ENCODE results near the gene EXOSC3. TPM values are rescaled to one million over a fixed set of nuclear protein-coding genes. Genes with fewer than 3 reads are reported as not detected.

EXOSC3 gene
- total and polyA plus RNA-seq, 2 donors (not counting 3 experiments of a cell fraction or from before 2014, with no cell fraction given), result 25.0 to 38.0 TPM

DNA sequence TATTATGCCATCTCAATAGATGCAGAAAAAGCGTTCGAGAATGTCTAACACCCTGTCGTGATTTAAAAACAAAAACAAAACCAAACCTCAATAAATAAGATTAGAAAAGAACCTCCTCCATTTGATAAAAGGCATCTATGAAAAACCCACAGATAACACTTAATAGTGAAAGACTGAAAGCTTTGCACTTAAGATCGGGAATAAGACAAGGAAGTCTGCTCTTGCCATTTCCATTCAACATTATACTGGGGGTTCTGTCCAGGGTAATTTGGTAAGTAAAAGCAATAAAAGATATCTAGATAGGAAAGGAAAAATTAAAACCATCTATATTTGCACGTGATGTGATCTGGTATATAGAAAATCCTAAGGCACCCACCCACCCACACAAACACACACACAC lies 7.3 kb upstream of the EXOSC3 start:
- no peak overlapping the region for H2AFZ ChIP-seq (ENCODE audit: low read depth, low read length)
- H3K79me2 ChIP-seq (ENCODE audit: control insufficient read depth, insufficient read depth, low read length), result no peaks in the 10 kb centered on the region
- H4K20me1 ChIP-seq (replicated peaks; ENCODE audit: control insufficient read depth, extremely low read depth, insufficient read depth, low read length), result no peaks in the 10 kb centered on the region
- no TSS peak for BruUV-seq (replicated peaks)
- H3K9me3 ChIP-seq (replicated peaks; ENCODE audit: control insufficient read depth, insufficient read depth, low read length), result no peaks in the 10 kb centered on the region
- no peaks in the 10 kb centered on the region for H3K36me3 ChIP-seq (ENCODE audit: control insufficient read depth in 2 of 2, extremely low read depth in 1 of 2, insufficient read depth in 2 of 2, low read length in 2 of 2)
- TF ChIP-seq FOS (IDR thresholded peaks at IDR 0.05; ENCODE audit: borderline replicate concordance, insufficient read depth, low read length) (no peak), MYC (IDR thresholded peaks at IDR 0.05; ENCODE audit: low read depth, low read length) (no peak), GATA2 (IDR thresholded peaks at IDR 0.05; ENCODE audit: insufficient read depth, insufficient read length, low read depth, low read length) (no peak), POLR2AphosphoS5 (IDR thresholded peaks at IDR 0.05; ENCODE audit: insufficient read depth, low read depth, low read length) (no peak), JUN (IDR thresholded peaks at IDR 0.05; ENCODE audit: borderline replicate concordance, insufficient read depth, insufficient read length, low read depth) (no peak), POLR2A (IDR thresholded peaks at IDR 0.05; ENCODE audit: low read depth, low read length) (no peak), EZH2 (IDR thresholded peaks at IDR 0.05; ENCODE audit: borderline replicate concordance, low read depth, low read length, severe bottlenecking) (no peak)
- TF ChIP-seq, protein P1, sequence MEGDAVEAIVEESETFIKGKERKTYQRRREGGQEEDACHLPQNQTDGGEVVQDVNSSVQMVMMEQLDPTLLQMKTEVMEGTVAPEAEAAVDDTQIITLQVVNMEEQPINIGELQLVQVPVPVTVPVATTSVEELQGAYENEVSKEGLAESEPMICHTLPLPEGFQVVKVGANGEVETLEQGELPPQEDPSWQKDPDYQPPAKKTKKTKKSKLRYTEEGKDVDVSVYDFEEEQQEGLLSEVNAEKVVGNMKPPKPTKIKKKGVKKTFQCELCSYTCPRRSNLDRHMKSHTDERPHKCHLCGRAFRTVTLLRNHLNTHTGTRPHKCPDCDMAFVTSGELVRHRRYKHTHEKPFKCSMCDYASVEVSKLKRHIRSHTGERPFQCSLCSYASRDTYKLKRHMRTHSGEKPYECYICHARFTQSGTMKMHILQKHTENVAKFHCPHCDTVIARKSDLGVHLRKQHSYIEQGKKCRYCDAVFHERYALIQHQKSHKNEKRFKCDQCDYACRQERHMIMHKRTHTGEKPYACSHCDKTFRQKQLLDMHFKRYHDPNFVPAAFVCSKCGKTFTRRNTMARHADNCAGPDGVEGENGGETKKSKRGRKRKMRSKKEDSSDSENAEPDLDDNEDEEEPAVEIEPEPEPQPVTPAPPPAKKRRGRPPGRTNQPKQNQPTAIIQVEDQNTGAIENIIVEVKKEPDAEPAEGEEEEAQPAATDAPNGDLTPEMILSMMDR (IDR thresholded peaks at IDR 0.05; ENCODE audit: extremely low read depth in 1 of 2, insufficient read depth in 1 of 2, low read depth in 1 of 2, low read length in 2 of 2), result no peak
- TF ChIP-seq, protein P2, sequence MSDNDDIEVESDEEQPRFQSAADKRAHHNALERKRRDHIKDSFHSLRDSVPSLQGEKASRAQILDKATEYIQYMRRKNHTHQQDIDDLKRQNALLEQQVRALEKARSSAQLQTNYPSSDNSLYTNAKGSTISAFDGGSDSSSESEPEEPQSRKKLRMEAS (IDR thresholded peaks at IDR 0.05; ENCODE audit: insufficient read depth, insufficient read length), result no peak
- no peak overlapping the region for H3K4me3 ChIP-seq (replicated peaks in 1 of 3; ENCODE audit: insufficient read depth in 1 of 3, low read depth in 1 of 3, low read length in 3 of 3)
- no peaks in the 10 kb centered on the region for H3K9me1 ChIP-seq (replicated peaks; ENCODE audit: control insufficient read depth, extremely low read depth, insufficient read depth, low read length)
- ChIA-PET POLR2A (no interaction called here), CTCF (no interaction called here)
- H3K4me2 ChIP-seq (ENCODE audit: insufficient read depth, low read length), result no peak overlapping the region
- FAIRE-seq, result no peak
- H3K9ac ChIP-seq (replicated peaks; ENCODE audit: extremely low read depth, insufficient read depth, low read length), result no peak overlapping the region
- peaks cover 3% of the 10 kb centered on the region for H3K4me1 ChIP-seq (ENCODE audit: control insufficient read depth, extremely low read depth, insufficient read depth, low read length)
- no peaks in the 10 kb centered on the region for H3K27me3 ChIP-seq (ENCODE audit: control insufficient read depth in 2 of 2, insufficient read depth in 2 of 2, low read length in 2 of 2)
- no peak for DNase-seq (ENCODE audit: low read depth, low spot score)
- H3K27ac ChIP-seq (ENCODE audit: insufficient read depth, low read depth, low read length), result no peak overlapping the region
- intact Hi-C loops (cut with micrococcal nuclease) (no loop called here), dilution Hi-C loops (cut with MboI; ENCODE audit: extremely low pct_ligation_motif_present, low sequenced_read_pairs) (no loop called here)
